DMS153 (cell line): ENCODE data around the gene RPL6.
A peak's percentile ranks its signal among the peaks of the same experiment; 100 is the strongest.

Experiments
- DNase-seq: peaks from one replicate; lab custom pipeline; 2025; lab: John Stamatoyannopoulos, UW

Gene RPL6

DNA sequence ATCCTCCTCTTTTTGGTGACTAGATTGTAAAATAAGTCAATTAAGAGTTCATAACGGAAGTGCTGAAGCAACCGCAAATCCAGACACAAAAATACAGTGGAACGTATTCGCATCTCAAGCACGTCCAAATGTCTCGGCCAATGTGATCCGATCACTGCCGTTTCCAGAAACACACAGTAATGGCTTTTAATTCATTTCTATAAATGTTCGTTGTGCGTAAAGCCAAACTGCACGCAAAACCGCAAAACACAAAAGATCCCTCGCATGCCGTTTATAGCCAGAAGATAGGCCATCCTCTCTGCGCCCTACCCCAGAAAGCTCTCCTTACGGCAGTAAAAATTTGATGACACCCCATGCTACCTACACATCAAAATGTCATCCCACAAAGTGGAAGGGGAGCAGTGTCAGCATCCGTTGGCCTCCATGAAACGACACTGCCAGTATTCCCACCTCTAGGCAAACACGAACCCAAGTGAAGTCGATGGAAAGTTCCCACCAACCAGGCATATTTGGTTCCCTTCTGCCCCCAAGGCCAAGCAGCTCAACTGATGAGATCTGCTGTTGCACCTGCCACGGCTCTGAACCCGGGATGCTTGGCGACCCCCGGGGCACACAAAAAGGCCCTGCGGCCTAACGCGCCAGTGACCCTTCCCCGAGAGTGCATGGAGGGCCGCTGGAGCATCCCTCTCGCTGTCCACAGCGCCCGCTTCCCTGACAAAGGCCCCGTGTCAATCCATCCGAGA lies 28.6 kb downstream of the RPL6 start:
- DNase-seq, result no peak

DNA sequence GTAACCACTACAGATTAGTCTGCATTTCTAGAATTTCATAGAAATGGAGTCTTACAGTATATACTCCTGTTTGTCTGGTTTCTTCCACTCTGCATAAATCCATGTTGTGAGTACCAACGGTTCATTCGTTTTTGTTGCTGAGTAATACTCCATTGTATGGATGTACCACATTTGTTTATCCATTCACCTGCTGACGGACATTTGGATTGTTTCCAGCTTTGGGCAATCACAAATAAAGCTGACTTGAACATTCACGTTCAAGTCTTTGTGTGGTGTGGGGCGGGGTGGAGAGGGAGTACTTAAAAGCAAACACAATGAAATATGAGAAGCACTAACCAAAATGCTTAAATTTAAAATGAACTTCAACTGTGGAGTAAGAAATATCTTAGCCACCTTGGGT lies 34.3 kb downstream of the RPL6 start:
- peak; percentile 13 for DNase-seq

DNA sequence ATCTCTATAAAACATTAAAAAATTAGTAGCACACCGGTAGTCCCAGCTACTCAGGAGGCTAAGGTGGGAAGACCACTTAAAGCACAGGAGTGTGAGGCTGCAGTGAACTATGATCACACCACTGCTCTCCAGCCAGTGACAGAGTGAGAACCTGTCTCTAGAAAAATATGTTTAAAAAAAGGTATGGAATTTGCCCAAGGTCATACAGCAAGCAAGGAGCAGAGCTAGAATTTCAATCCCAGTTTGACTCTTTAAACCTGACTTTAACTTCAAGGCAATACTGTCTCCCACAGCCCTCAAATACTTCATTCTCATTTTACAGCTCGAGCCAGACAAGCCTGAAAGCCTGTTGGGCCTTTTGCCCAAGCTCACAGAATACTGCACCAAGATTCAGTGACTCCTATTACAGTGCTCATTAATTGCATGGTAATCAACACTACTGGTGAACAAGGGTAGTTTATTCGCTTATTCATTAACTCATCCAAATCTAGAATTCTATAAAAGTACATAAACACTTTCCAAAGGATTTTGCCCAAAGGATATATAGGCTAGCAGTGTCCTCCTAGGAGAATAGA lies 35.2 kb downstream of the RPL6 start:
- no peak for DNase-seq

DNA sequence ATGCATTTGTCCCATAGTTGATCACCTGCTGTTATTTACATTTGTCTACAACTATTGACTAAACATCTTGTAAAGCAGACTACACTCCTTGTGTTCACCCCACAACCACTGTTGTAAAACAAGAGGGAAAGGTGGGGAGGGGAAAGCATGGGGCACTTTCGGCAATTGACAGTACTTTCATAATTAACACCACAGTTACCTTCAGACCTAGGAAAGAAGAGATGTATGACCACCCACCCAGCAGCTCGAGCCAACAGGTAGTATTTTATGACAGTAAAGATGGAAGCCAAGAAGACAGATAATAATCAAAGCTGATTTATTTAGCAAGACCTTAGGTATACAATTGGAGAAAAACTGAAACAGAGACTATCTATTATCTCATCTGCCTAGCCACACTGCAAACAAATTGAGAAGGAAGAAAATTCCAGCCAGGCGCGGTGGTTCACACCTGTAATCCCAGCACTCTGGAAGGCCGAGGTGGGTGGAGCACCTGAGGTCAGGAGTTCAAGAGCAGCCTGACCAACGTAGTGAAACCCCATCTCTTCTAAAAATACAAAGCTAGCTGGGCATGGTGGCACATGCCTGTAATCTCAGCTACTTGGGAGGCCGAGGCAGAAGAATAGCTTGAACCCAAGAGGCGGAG lies 38.4 kb downstream of the RPL6 start:
- no peak for DNase-seq

DNA sequence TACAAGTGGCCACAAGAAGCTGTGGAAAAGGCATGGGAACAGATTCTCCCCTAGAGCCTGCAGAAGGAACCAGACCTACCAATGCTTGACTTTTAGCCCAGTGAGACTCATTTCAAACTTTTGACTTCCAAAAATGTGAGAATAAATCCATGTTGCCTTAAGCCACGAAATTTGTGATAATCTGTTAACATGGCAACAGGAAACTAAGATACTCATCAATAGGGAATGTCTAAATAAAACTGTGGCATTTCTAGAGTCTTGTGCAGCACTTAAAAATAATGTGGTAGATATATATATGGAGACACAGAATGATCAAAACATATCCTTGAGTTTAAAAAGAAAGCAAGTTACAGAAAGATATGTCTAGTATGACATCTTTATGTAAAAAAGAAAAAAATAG lies 39.2 kb downstream of the RPL6 start:
- no peak for DNase-seq

DNA sequence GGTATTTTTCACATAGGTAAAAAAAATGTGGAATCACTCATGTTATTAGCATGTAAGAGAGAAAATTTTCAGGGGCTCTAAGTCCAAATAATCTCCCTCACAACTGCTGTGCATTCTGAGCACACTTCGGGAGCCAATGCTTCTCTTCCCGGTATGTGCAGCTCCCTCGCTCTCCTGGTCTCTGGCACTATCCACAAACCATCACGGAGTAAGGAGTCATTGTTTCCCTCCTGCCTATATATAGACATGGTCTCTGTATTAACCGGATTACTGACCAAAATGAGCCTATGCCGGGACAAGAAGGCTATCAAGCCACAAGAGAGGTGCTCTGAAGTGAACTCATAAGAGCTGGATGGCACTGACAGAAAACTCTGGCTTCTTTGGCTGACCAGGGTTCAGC lies 40.5 kb downstream of the RPL6 start:
- no peak for DNase-seq

DNA sequence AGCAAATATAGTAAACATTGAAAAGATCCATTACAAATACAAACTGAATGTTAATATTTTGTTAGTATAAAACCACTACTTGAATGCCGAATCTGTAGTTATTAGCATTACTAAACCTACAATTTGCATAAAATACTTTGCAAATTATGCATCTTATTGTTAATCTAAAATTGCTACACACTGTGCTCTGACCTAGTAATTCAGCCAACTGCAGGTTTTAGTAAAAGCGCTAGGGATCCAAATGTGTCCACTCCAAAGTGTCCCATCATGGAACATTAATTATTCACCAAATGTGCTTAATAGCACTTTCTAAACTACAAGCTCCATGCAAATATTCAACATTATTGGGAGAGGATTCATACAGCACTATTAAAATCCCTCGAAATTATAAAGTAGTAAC lies 41.4 kb downstream of the RPL6 start:
- no peak for DNase-seq

DNA sequence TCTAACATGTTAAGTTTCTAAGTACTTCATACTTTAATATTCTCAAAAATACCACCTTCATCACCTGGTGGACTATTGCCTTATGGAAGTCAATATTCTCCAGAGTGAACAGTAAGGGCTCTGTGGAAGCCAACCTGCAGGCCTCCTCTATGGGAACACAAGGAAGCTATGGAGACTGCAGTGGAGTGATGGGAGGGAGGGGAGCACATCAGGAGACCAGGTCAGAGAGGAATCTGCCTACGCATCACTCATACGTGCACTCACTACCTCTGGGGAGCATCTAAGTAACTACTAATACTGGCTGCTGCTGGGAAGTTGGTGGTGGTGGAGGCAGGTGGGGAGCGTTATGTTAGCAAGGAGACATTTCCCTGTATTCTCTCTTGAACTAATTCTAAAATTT lies 47.1 kb downstream of the RPL6 start:
- no peak for DNase-seq

DNA sequence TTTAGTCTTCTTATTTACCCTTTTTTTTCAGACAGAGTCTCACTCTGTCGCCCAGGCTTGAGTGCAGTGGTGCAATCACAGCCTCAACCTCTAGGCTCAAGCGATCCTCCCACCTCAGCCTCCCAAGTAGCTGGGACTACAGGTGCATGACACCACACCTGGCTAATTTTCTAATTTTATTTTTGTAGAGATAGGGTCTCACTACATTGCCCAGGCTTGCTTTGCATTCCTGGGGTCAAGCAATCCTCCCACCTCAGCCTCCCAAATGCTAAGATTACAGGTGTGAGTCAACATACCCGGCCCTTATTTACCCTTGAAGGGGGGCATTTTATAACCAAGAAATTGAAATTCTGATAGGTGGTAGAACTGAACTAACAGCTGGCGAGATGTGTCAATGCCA lies 48.1 kb downstream of the RPL6 start:
- no peak for DNase-seq

DNA sequence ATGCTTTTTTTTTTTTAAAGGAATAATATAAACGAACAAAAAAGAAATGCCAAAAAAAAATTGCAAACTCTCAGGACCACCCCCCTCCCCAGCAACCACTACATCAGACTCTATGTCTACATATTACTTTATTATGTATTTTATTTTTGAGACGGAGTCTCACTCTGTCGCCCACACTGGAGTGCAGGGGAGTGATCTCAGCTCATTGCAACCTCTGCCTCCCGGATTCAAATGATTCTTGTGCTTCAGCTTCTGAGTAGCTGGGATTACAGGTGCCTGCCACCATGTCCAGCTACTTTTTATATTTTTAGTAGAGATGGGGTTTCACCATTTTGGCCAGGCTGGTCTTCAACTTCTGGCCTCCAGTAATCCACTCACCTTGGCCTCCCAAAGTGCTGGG lies 50.1 kb downstream of the RPL6 start:
- DNase-seq, result no peak

DNA sequence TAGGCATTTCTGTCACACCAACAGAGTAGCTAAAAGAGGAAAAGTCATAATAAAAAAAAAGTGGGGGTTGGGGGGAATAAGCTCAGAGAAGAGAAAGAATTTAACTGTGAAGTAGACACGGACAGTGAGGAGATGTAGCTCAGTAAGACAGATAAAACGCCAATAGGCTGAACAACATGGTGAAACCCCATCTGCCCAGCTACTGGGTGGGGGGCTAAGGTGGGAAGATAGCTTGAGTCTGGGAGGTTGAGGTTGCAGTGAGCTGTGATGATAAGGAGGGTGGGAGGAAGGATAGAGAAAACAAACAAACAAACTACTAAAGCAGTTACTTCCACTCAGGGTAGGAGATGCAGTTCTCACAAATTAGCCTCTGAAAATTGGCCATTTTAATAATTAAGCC lies 52.2 kb downstream of the RPL6 start:
- DNase-seq, result no peak
